Right lobe of liver (tissue), 4 donors: ENCODE results near the gene RPS6KA2.

Source experiments
- POLR2A ChIP-seq: fragments of 450-650 bp; IDR thresholded peaks from one replicate; pipeline ENCODE4 v1.6.1; 2017; ENCODE audit warnings: antibody characterized with exemption, mild to moderate bottlenecking
- TF ChIP-seq, protein P1 (sequence below), 4 donors: fragments of 200-600 bp in 3 of 4; fragments of 450-650 bp in 1 of 4; IDR thresholded peaks; one replicate each; pipeline versions ENCODE4 v1.5.1 to v1.8.0; 2016 to 2022; ENCODE audit warnings: antibody characterized with exemption in 4 of 4, mild to moderate bottlenecking in 2 of 4
- donor health status: DM: no; HTN: no; CAD: no.
- donor health status: DM: no; HTN: no; CAD: no.
- donor health status: DM: no; HTN: yes; CAD: no.

DNA sequence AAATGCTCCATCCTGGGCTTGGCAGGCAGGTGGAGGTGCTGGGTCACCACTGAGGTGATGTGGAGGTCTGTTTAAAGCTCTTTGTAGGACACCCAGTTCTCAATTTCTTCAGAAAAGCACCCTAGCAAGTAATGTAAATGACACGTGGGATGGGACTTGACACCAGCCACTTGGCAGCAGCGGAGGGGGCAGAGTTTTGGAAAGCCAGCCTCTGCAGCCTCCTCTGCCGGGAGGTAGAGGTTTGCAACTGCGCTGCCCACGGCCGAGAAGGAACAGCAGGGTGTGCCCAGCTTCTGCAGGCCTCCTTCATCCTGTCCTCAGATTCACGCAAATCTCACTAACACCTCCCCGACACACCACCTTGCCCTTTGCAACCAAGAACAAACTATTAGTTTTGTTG is 117.9 kb downstream of the RPS6KA2 start:
- TF ChIP-seq, protein P1, sequence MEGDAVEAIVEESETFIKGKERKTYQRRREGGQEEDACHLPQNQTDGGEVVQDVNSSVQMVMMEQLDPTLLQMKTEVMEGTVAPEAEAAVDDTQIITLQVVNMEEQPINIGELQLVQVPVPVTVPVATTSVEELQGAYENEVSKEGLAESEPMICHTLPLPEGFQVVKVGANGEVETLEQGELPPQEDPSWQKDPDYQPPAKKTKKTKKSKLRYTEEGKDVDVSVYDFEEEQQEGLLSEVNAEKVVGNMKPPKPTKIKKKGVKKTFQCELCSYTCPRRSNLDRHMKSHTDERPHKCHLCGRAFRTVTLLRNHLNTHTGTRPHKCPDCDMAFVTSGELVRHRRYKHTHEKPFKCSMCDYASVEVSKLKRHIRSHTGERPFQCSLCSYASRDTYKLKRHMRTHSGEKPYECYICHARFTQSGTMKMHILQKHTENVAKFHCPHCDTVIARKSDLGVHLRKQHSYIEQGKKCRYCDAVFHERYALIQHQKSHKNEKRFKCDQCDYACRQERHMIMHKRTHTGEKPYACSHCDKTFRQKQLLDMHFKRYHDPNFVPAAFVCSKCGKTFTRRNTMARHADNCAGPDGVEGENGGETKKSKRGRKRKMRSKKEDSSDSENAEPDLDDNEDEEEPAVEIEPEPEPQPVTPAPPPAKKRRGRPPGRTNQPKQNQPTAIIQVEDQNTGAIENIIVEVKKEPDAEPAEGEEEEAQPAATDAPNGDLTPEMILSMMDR (IDR thresholded peaks at IDR 0.05) = no peak
- TF ChIP-seq POLR2A = no peak
